ENCODE measurements around the gene HS6ST2.

Gene HS6ST2

GRCh38 chrX:132778917-132779316 is 179.5 kb downstream of the HS6ST2 start:
- no peak for DNase-seq

- no peak for DNase-seq
These were observed 181.8 kb downstream of the HS6ST2 start for GRCh38 chrX:132776486-132777210.

DNA sequence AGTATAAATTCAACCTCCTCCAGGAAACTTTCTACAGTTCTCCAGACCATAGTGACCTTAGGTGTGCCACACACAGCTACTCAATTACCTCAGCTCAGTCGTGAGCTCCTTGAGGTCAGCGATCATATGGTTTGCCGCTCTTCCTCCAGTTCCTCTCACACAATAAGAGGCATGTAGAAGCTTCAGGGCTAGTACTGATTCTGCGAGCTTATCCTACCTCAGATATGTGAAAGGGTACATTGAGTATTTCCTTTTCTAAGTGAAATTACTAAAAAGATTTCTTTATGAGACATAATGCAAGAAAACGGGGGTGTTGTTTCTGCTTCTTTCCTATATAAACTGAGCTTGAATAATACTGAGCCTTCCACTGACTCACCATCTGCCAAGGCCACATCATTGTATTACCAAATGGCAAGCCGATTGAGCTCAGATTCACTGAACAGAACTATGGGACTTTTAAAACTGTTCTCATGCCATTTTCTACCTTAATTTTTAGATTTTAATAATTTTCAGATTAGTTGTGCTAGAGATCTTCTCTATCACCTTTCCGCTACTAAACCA is 183.1 kb downstream of the HS6ST2 start:
- DNase-seq = peak; percentile 23

- no peak for DNase-seq
These were observed 184.3 kb downstream of the HS6ST2 start for GRCh38 chrX:132774010-132774714.

- DNase-seq = no peak
These were observed 188.8 kb downstream of the HS6ST2 start for GRCh38 chrX:132769609-132770008.

DNA sequence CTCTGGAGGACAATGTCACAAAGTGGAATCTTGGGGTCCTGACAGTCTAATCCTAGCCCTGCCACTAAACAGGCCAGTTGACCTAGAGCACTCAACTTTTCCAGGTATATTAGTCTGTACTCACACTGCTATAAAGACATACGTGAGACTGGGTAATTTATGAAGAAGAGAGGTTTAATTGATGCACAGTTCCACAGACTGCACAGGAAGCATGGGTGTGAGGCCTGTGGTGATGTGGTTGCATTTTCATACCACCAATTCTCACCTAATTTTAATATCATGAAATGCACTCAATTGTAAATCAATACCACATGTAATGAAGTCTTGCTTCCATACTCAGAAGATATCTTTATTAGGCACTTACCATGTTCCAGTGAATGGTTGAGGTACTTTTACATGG is 192.0 kb downstream of the HS6ST2 start:
- DNase-seq = no peak

GRCh38 chrX:132763528-132763927 is 194.9 kb downstream of the HS6ST2 start:
- DNase-seq = no peak

DNA sequence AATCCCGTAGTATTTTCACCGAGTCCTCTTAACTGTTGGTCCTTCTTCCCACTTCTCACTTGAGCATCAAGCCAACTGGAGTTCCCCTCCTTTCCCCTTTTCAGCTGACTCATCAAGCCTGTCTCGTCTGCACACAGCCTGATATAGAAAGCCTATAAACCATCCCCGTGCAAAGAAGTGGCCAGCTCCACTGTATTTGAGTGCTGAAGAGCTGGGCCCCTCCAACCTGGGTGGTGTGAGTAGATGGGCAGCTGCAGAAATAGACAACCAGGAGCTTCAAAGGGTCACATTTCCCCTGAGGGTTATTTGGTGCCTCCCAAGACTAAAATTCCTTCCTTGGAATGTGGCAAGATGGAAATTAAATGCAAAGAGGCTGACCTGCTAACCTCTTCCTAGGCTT is 199.7 kb downstream of the HS6ST2 start:
- DNase-seq = no peak

DNA sequence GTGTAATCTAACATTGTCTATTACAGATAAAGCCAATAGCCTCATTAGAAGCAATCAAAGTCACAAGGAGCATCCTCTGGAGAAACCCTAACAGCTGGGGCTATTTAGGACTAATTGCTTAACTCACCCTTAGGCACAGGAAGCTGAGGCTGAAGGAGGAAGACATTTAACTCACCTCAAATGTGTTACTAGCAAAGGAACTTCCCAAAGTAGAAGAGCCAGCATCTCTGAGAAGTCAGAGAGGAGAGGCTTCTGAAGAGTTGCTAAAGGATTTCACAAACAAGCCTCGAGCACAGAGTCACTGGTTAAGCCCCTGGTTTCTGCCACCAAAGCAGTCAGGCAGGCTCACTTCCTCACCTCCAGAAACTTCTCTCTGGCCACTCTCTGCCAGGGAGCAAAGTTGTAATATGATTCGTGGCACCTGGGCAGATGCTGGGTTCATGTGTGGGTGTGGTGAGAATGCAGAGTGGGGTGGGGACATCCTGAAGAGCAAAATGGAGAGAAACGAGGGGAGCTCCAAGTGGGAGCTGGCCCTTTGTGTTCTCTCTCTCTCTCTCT is 201.3 kb downstream of the HS6ST2 start:
- no peak for DNase-seq

- no peak for DNase-seq
These were observed 202.0 kb downstream of the HS6ST2 start for GRCh38 chrX:132756439-132756838.

GRCh38 chrX:132751063-132751690 is 207.3 kb downstream of the HS6ST2 start:
- DNase-seq = no peak

DNA sequence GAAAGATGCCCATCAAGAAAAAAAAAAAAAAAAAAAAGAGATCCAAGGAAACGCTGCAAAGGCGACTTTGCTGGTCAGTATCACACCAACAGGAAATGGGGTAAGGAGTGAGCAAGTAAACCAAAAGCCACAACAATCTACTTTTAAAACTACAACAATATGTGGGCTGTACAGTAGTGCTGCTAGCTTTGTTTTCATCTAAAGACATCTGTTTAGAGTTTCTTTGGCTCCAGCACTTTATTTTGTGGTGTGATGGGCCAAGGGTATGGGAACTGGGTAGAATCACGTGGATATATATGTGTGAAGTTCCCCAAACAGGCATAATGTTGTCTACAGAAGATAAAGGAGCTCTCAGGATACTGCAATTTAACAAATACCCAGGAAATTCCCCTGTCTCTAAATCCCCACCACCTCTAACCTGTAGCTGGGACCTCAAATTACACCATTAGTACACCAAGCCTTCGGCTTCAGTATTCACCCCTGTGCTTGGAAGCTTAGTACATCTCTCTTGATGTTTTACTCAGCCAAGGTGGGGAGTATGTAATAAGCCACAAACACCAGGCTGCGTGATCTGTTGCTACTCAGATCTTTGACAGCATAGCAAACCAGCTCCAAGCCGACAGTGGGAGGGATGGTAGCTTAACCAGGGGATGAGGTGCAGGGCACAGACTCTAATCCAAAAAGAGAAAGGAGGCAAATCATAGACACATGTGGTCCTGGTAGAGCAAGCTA is 207.9 kb downstream of the HS6ST2 start:
- no peak for DNase-seq

DNA sequence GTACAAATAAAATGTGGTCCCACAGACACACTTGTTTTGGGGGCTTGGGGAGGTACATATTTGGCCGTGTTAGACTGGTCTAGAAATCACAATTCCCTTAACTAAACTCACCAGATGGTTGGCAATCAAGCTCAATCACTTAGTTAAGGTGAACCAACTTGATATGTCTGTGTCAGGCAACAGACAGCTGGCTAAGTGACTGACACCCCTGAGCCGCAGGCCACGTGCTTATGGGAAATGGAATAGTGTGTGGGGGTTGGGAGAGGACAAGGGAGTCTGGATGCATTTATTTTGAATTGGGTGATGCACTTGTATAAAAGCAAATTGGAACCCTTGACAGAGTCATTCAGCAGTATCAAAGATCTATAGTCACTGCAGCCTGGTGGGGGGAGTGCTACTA is 209.0 kb downstream of the HS6ST2 start:
- DNase-seq = no peak

GRCh38 chrX:132748909-132749308 is 209.5 kb downstream of the HS6ST2 start:
- no peak for DNase-seq

GRCh38 chrX:132748268-132748667 is 210.2 kb downstream of the HS6ST2 start:
- no peak for DNase-seq

- DNase-seq = no peak
These were observed 212.8 kb downstream of the HS6ST2 start for GRCh38 chrX:132745593-132745992.

GRCh38 chrX:132744470-132744869 is 214.0 kb downstream of the HS6ST2 start:
- DNase-seq = no peak

DNA sequence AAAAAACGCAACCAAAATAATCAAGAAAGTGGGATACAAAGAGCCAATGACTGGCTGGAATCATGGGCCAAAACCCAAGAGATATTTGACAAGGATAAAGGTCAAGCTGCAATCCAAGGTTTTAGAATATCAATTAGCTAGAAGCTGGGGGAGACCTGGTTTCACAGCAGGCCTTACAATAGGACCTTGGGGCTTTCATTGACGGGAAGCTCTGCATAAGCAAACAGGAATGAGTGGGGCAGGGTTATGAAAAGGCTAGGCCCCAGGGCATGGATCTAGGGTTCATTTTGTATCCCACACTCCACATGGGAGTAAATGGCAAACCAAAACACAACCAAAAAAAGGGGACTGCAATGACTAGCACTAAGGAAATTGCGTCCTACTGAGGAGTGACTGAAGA is 215.3 kb downstream of the HS6ST2 start:
- DNase-seq = no peak

DNA sequence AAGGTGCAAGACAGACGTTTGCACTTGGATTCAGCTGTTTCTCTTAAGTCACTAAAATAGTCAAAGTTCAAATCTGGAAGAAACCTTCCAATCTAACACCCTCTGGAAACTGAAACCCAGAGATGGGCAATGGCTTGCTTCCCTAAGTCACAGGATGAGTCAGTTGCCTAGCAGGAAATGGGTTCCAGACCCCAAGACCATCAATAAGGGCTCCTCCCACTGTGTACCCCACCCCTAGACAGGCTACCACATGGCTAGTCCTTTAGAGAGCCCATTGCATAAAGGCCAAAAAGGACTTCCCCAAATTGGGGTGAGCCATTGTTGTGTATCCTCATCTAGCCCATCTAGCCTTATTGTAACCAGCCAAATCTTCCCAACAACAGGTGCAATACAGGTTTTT is 216.2 kb downstream of the HS6ST2 start:
- DNase-seq = no peak

GRCh38 chrX:132741689-132742088 is 216.7 kb downstream of the HS6ST2 start:
- DNase-seq = no peak

GRCh38 chrX:132740316-132741123 is 217.9 kb downstream of the HS6ST2 start:
- DNase-seq = no peak

DNA sequence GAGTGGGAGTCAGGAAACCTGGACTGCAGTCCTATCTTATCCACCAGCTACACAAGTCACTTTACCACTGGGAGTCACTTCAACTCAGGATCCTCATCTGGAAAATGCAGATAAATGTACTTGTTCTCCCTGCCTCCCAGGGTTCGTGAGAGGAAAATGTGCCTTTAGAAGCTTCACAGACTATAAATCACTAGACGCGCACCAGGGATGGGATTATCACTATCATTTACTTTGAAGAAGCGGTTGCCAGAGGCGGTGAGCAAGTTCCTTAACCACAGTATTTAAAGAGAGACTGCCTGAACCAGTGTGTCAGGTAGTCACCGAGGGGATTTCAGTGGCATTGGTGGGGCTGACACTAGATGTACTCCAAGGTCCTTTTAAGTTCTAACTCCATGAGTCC is 219.5 kb downstream of the HS6ST2 start:
- no peak for DNase-seq
